OCI-LY3 (cell line): Measurements from ENCODE around the gene C13orf42.

Experiments used
- CTCF ChIP-seq: fragments of 200-600, 300-600 bp; sonication (generic); IDR thresholded peaks from 2 replicates; pipeline ENCODE4 v1.5.1; 2014; ENCODE audit warnings: antibody characterized with exemption, low read length, low read depth
- EZH2phosphoT487 ChIP-seq: fragments of 200-600 bp; shearing (Covaris generic); IDR thresholded peaks from 2 replicates; pipeline ENCODE4 v1.6.1; 2018; ENCODE audit warnings: antibody characterized with exemption, mixed run types, low read depth

- TF ChIP-seq CTCF (no peak), EZH2phosphoT487 (no peak)
These were observed 53.2 kb downstream of the C13orf42 start for GRCh38 chr13:51057906-51058305.
